ENCODE results near the gene RARRES2.

- TF ChIP-seq HDGF (IDR thresholded peaks at IDR 0.05; ENCODE audit: borderline replicate concordance), result no peak
- TF ChIP-seq ARNT (IDR thresholded peaks at IDR 0.05), result no peak
- TF ChIP-seq CTBP1 (IDR thresholded peaks at IDR 0.05; ENCODE audit: borderline replicate concordance), result no peak
- TF ChIP-seq LEF1 (IDR thresholded peaks at IDR 0.05; ENCODE audit: borderline replicate concordance), result no peak
- TF ChIP-seq TARDBP (IDR thresholded peaks at IDR 0.05), result no peak
- no peak for TF ChIP-seq SUZ12 (IDR thresholded peaks at IDR 0.05)
- TF ChIP-seq FOXM1 (IDR thresholded peaks at IDR 0.05; ENCODE audit: borderline replicate concordance), result no peak
These were observed 10.3 kb upstream of the RARRES2 start for GRCh38 chr7:150351587-150352194.

All from HEK293T (cell line).